Measurements from ENCODE around the gene ACP1.

ACP1 gene

DNA sequence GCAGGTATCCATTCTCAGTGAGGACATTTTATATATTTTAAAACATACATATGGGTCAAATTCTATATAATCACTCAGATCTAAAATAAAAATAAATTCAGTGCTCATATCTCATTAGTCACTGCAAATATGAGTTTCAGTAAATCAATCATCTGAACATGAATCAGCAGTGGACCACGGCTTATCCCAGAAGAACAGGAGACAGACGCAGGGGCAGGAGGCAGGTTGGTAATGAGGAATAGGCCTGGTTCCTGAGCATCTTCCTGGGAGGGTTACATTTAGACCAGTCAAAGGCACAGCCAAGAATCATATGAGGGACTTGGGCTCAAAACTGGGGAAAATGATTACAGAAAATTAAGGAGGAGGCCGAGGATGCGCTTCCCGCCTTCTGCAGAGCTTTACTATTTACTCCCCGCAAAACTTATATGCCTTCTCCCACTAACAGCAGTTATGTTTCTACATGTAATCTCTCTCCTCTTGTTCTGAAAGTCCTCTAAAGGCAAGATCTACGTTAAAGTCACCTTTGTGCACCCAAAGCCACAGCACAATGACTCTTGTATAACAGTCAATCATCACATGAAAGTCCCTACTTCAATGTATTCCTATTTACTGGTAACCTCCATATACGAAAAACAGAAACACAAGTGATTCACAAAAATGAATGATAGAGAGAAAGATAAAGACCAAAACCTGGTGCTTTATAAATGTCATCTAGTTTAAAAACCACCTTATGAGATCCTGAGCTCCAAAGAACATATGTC, 36.0 kb upstream of the ACP1 start:
- Histone ChIP-seq H2AK5ac (ENCODE audit: low read length) (no peak overlapping the region), H3K56ac (ENCODE audit: low read length) (no peak overlapping the region), H3K27me3 (ENCODE audit: insufficient read depth, low read length, poor library complexity) (no peaks in the 10 kb centered on the region), H2BK120ac (ENCODE audit: low read depth, low read length) (no peak overlapping the region), H3K4me1 (ENCODE audit: control insufficient read depth, low read depth, low read length) (no peaks in the 10 kb centered on the region), H3K18ac (ENCODE audit: low read length) (no peak overlapping the region), H3K36me3 (ENCODE audit: control insufficient read depth, insufficient read depth, low read length) (no peaks in the 10 kb centered on the region), H3K4ac (ENCODE audit: low read depth, low read length) (no peak overlapping the region), H3K4me2 (ENCODE audit: low read length) (no peak overlapping the region), H3K4me3 (ENCODE audit: low read length) (no peak overlapping the region), H2BK15ac (replicated peaks; ENCODE audit: low read depth) (no peak overlapping the region), H3K27ac (ENCODE audit: low read depth, low read length) (no peak overlapping the region), H4K5ac (ENCODE audit: low read length) (no peak overlapping the region), H3K79me2 (ENCODE audit: control insufficient read depth, insufficient read depth, low read length) (no peaks in the 10 kb centered on the region), H3K9ac (ENCODE audit: low read length) (no peak overlapping the region), H3K79me1 (ENCODE audit: low read length) (no peaks in the 10 kb centered on the region), H4K8ac (ENCODE audit: low read depth, low read length) (no peak overlapping the region), H2BK5ac (ENCODE audit: low read length) (no peak overlapping the region), H3K23ac (ENCODE audit: low read length) (no peak overlapping the region)
- WGBS (ENCODE audit: extremely low coverage, insufficient coverage, low lambda C conversion rate): no CpG with 5 or more reads among the region's 8 CpGs
- DNase-seq: no peak

DNA sequence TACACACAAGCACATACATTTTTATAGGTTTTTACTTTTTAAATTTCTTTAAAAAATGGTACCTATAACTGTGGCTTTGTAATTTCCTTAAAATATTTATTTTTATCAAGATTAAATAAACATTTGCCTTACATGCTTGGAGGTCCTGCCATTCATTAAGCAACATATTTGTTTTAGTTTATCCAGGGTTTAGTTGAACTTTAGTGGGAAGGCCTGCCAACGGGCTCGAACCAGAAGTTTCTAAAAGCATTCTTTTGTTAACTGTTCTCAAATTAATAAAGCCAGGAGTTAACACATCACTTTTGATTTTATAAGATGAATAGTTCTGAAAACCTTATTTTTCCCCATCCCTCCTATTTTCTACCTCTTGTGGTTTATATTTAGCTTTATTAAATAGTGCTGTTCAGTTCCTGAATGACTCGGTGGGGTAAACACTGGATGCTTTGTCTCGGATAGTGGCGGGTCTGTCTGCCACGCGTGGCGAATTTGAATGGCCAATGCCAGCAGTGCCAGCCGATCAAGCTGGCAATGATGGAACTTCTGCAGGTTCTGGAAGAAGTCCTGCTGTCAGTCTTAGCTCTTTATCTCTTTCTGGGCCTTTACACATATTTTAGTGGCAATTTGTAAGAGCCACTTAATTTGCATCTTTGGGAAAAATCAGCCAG, 33.1 kb upstream of the ACP1 start:
- H3K79me1 ChIP-seq (ENCODE audit: low read length): no peaks in the 10 kb centered on the region
- no peak overlapping the region for H3K4ac ChIP-seq (ENCODE audit: low read depth, low read length)
- no peak overlapping the region for H4K8ac ChIP-seq (ENCODE audit: low read depth, low read length)
- no peaks in the 10 kb centered on the region for H3K27me3 ChIP-seq (ENCODE audit: insufficient read depth, low read length, poor library complexity)
- no peak overlapping the region for H3K9ac ChIP-seq (ENCODE audit: low read length)
- no peak overlapping the region for H2BK15ac ChIP-seq (replicated peaks; ENCODE audit: low read depth)
- no peak overlapping the region for H2BK120ac ChIP-seq (ENCODE audit: low read depth, low read length)
- H4K5ac ChIP-seq (ENCODE audit: low read length): no peak overlapping the region
- no peak overlapping the region for H3K18ac ChIP-seq (ENCODE audit: low read length)
- H3K4me1 ChIP-seq (ENCODE audit: control insufficient read depth, low read depth, low read length): no peaks in the 10 kb centered on the region
- no peak overlapping the region for H3K56ac ChIP-seq (ENCODE audit: low read length)
- no peak overlapping the region for H2BK5ac ChIP-seq (ENCODE audit: low read length)
- H3K4me3 ChIP-seq (ENCODE audit: low read length): no peak overlapping the region
- no CpG with 5 or more reads among the region's 9 CpGs for WGBS (ENCODE audit: extremely low coverage, insufficient coverage, low lambda C conversion rate)
- H3K23ac ChIP-seq (ENCODE audit: low read length): no peak overlapping the region
- H3K79me2 ChIP-seq (ENCODE audit: control insufficient read depth, insufficient read depth, low read length): no peaks in the 10 kb centered on the region
- H3K27ac ChIP-seq (ENCODE audit: low read depth, low read length): no peak overlapping the region
- no peak overlapping the region for H3K4me2 ChIP-seq (ENCODE audit: low read length)
- DNase-seq: no peak
- no peak overlapping the region for H2AK5ac ChIP-seq (ENCODE audit: low read length)
- H3K36me3 ChIP-seq (ENCODE audit: control insufficient read depth, insufficient read depth, low read length): no peaks in the 10 kb centered on the region

DNA sequence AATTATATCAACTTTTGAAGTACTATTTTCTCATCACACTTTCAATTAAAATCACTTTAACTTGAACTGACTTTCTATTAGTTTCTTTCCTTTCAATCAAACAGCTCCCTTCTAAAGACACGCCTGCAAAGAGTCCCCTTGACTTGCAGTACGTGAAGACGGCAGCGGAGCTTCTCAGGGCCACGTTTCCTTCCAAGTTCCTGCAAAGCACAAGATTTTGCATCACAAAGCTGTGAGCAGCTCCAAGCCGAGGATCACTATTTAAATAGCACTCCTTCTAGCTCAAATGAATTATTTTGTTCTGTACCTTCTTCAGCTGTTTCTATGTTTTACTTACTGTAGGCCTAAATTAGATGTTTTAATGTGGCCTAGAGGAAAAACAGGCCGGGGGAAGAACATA, 31.7 kb upstream of the ACP1 start:
- H3K9ac ChIP-seq (ENCODE audit: low read length): no peak overlapping the region
- H4K5ac ChIP-seq (ENCODE audit: low read length): no peak overlapping the region

DNA sequence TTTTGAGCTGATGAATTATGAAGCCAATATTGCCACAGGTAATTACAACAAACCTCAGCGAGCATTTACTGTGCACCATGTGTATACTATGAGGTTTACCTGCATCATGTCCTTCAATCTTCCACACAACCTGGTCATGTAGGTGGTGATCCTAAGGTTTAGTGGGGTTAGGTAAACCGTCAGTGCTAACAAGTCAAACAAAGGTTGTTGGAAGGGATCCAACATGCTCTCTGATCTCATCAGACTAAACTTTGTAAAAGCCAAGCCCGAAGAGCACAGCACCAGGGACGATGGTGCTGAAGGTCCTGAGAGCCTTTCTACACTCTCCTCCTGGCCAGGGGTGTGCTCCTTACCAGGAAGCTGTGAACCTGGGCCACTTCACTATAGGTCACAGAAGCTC, 30.3 kb upstream of the ACP1 start:
- Histone ChIP-seq H2BK5ac (ENCODE audit: low read length) (no peak overlapping the region), H3K79me2 (ENCODE audit: control insufficient read depth, insufficient read depth, low read length) (no peaks in the 10 kb centered on the region), H3K18ac (ENCODE audit: low read length) (no peak overlapping the region), H3K4ac (ENCODE audit: low read depth, low read length) (no peak overlapping the region), H3K27me3 (ENCODE audit: insufficient read depth, low read length, poor library complexity) (no peaks in the 10 kb centered on the region), H3K4me1 (ENCODE audit: control insufficient read depth, low read depth, low read length) (no peaks in the 10 kb centered on the region), H3K9ac (ENCODE audit: low read length) (no peak overlapping the region), H2AK5ac (ENCODE audit: low read length) (no peak overlapping the region), H4K5ac (ENCODE audit: low read length) (no peak overlapping the region), H3K79me1 (ENCODE audit: low read length) (no peaks in the 10 kb centered on the region), H3K4me2 (ENCODE audit: low read length) (no peak overlapping the region), H2BK15ac (replicated peaks; ENCODE audit: low read depth) (no peak overlapping the region), H3K4me3 (ENCODE audit: low read length) (no peak overlapping the region), H2BK120ac (ENCODE audit: low read depth, low read length) (no peak overlapping the region), H3K56ac (ENCODE audit: low read length) (no peak overlapping the region), H3K36me3 (ENCODE audit: control insufficient read depth, insufficient read depth, low read length) (no peaks in the 10 kb centered on the region), H4K8ac (ENCODE audit: low read depth, low read length) (no peak overlapping the region), H3K27ac (ENCODE audit: low read depth, low read length) (no peak overlapping the region), H3K23ac (ENCODE audit: low read length) (no peak overlapping the region)
- no CpG with 5 or more reads among the region's 4 CpGs for WGBS (ENCODE audit: extremely low coverage, insufficient coverage, low lambda C conversion rate)
- DNase-seq: no peak

More for the DNA sequence above, 31.7 kb upstream of the ACP1 start:
- no CpG with 5 or more reads among the region's 7 CpGs for WGBS (ENCODE audit: extremely low coverage, insufficient coverage, low lambda C conversion rate)
- H3K27me3 ChIP-seq (ENCODE audit: insufficient read depth, low read length, poor library complexity): no peaks in the 10 kb centered on the region
- no peak overlapping the region for H2AK5ac ChIP-seq (ENCODE audit: low read length)
- no peak overlapping the region for H3K4me3 ChIP-seq (ENCODE audit: low read length)
- H3K4me1 ChIP-seq (ENCODE audit: control insufficient read depth, low read depth, low read length): no peaks in the 10 kb centered on the region
- no peak overlapping the region for H4K8ac ChIP-seq (ENCODE audit: low read depth, low read length)
- no peak overlapping the region for H2BK120ac ChIP-seq (ENCODE audit: low read depth, low read length)
- no peaks in the 10 kb centered on the region for H3K36me3 ChIP-seq (ENCODE audit: control insufficient read depth, insufficient read depth, low read length)
- no peak overlapping the region for H3K23ac ChIP-seq (ENCODE audit: low read length)
- peak; percentile 29 for DNase-seq
- no peaks in the 10 kb centered on the region for H3K79me2 ChIP-seq (ENCODE audit: control insufficient read depth, insufficient read depth, low read length)
- H3K4me2 ChIP-seq (ENCODE audit: low read length): no peak overlapping the region
- H3K18ac ChIP-seq (ENCODE audit: low read length): no peak overlapping the region
- no peak overlapping the region for H3K27ac ChIP-seq (ENCODE audit: low read depth, low read length)
- H3K56ac ChIP-seq (ENCODE audit: low read length): no peak overlapping the region
- no peaks in the 10 kb centered on the region for H3K79me1 ChIP-seq (ENCODE audit: low read length)
- H2BK15ac ChIP-seq (replicated peaks; ENCODE audit: low read depth): no peak overlapping the region
- no peak overlapping the region for H2BK5ac ChIP-seq (ENCODE audit: low read length)
- no peak overlapping the region for H3K4ac ChIP-seq (ENCODE audit: low read depth, low read length)

DNA sequence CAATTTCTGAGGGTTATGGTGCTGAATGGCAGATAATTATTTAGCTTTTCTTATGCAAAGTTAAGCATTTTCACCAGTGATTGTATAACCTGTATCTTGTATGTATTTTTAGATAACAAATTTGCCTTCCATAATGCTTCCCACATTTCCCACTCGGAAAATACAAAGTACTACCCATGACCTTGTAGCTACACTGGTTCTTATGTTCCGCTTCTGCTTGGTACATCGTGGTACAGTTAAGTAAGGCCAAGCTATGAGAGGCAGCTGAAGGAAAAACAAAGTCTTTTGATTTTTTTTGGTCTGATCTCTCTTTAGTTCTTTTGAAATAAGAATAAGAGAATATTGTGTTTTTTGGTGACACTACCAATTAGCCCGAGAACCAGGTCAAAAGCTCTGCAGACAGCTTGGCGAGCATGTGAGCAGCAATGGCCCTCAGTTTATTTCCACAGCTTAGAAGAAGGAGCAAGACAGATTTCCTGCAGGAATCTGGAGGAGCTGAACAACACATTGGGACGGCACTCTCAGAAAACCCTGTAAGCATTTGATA, 27.7 kb upstream of the ACP1 start:
- H3K79me2 ChIP-seq (ENCODE audit: control insufficient read depth, insufficient read depth, low read length): no peaks in the 10 kb centered on the region
- H3K79me1 ChIP-seq (ENCODE audit: low read length): no peaks in the 10 kb centered on the region
- no CpG with 5 or more reads among the region's 6 CpGs for WGBS (ENCODE audit: extremely low coverage, insufficient coverage, low lambda C conversion rate)
- H2BK5ac ChIP-seq (ENCODE audit: low read length): no peak overlapping the region
- no peak overlapping the region for H3K27ac ChIP-seq (ENCODE audit: low read depth, low read length)
- H3K56ac ChIP-seq (ENCODE audit: low read length): no peak overlapping the region
- no peak overlapping the region for H4K5ac ChIP-seq (ENCODE audit: low read length)
- H2BK15ac ChIP-seq (replicated peaks; ENCODE audit: low read depth): no peak overlapping the region
- no peak overlapping the region for H3K4me2 ChIP-seq (ENCODE audit: low read length)
- H3K4me1 ChIP-seq (ENCODE audit: control insufficient read depth, low read depth, low read length): no peaks in the 10 kb centered on the region
- DNase-seq: no peak
- H3K36me3 ChIP-seq (ENCODE audit: control insufficient read depth, insufficient read depth, low read length): no peaks in the 10 kb centered on the region
- H3K4ac ChIP-seq (ENCODE audit: low read depth, low read length): no peak overlapping the region
- H3K27me3 ChIP-seq (ENCODE audit: insufficient read depth, low read length, poor library complexity): no peaks in the 10 kb centered on the region
- H4K8ac ChIP-seq (ENCODE audit: low read depth, low read length): no peak overlapping the region
- H3K18ac ChIP-seq (ENCODE audit: low read length): no peak overlapping the region
- H3K4me3 ChIP-seq (ENCODE audit: low read length): no peak overlapping the region
- H2AK5ac ChIP-seq (ENCODE audit: low read length): no peak overlapping the region
- H3K9ac ChIP-seq (ENCODE audit: low read length): no peak overlapping the region
- H3K23ac ChIP-seq (ENCODE audit: low read length): no peak overlapping the region
- H2BK120ac ChIP-seq (ENCODE audit: low read depth, low read length): no peak overlapping the region
